Measurements from ENCODE around the gene TNFRSF1B.

TNFRSF1B gene

DNA sequence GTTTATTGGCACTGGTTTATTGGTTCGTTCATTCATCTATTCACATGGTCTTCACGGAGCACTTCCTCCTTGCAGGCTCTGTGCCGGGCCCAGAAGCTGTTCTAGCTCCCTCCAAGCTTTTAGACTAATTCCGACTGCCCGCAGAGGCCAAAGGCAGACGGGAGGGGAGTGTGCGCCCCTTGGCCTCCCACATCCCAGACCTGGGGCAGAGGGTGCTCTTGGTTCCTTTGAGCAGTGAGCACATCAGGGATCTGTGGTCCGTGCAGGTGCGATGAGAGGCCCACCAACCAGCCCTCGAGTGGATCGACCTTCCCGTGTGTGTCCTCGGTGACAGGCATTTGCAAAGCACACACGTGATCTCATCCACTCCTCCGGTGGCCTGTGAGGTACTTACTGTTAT, 38.7 kb upstream of the TNFRSF1B start:
- H3K9me3 ChIP-seq (ENCODE audit: low read depth, low read length): no peaks in the 10 kb centered on the region
- H3K9ac ChIP-seq (ENCODE audit: insufficient read length): no peak overlapping the region
- TF ChIP-seq FOXP2 (optimal IDR thresholded peaks at IDR 0.05; ENCODE audit: control extremely low read depth, extremely low read length, insufficient read depth): no peak
- no peak for TF ChIP-seq POLR2AphosphoS5 (IDR thresholded peaks at IDR 0.05; ENCODE audit: borderline replicate concordance, low read depth, low read length)
- TF ChIP-seq EZH2 (IDR thresholded peaks at IDR 0.05): no peak
- no peaks in the 10 kb centered on the region for H3K36me3 ChIP-seq (ENCODE audit: insufficient read depth, low read length)
- no peak overlapping the region for H3K4me3 ChIP-seq
- DNase-seq (ENCODE audit: low read depth, low spot score): no peak
- no peak overlapping the region for H3K27ac ChIP-seq

DNA sequence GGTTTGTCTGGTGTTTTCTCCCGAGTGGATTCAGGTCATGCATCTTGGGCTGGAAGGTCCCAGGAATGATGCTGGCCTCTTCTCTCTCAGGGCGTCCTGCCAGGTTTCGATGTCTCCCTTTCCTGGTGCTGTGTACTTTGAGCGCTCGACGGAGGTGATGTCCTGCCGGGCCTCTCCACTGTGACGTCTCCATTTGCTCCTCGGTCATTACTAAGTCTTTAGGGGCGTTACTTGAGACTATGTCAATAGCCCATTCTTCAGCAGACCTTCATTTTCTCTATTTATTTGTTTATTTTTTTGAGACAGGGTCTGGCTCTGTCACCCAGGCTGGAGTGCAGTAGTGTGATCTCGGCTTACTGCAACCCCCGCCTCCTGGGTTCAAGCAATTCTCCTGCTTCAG, 37.2 kb upstream of the TNFRSF1B start:
- no peaks in the 10 kb centered on the region for H3K9me3 ChIP-seq (ENCODE audit: low read depth, low read length)
- no peak for DNase-seq (ENCODE audit: low read depth, low spot score)
- no peak overlapping the region for H3K4me3 ChIP-seq
- no peak overlapping the region for H3K27ac ChIP-seq
- H3K9ac ChIP-seq (ENCODE audit: insufficient read length): no peak overlapping the region
- TF ChIP-seq EZH2 (IDR thresholded peaks at IDR 0.05) (no peak), FOXP2 (optimal IDR thresholded peaks at IDR 0.05; ENCODE audit: control extremely low read depth, extremely low read length, insufficient read depth) (no peak), POLR2AphosphoS5 (IDR thresholded peaks at IDR 0.05; ENCODE audit: borderline replicate concordance, low read depth, low read length) (no peak)
- H3K36me3 ChIP-seq (ENCODE audit: insufficient read depth, low read length): no peaks in the 10 kb centered on the region

GRCh38 chr1:12130466-12131130, 36.2 kb upstream of the TNFRSF1B start:
- Histone ChIP-seq H3K9ac (ENCODE audit: insufficient read length) (no peak overlapping the region), H3K4me3 (no peak overlapping the region), H3K27ac (no peak overlapping the region), H3K9me3 (ENCODE audit: low read depth, low read length) (no peaks in the 10 kb centered on the region), H3K36me3 (ENCODE audit: insufficient read depth, low read length) (no peaks in the 10 kb centered on the region)
- TF ChIP-seq POLR2AphosphoS5 (IDR thresholded peaks at IDR 0.05; ENCODE audit: borderline replicate concordance, low read depth, low read length): no peak
- no peak for TF ChIP-seq FOXP2 (optimal IDR thresholded peaks at IDR 0.05; ENCODE audit: control extremely low read depth, extremely low read length, insufficient read depth)
- DNase-seq (ENCODE audit: low read depth, low spot score): no peak

- no peaks in the 10 kb centered on the region for H3K36me3 ChIP-seq (ENCODE audit: insufficient read depth, low read length)
- DNase-seq (ENCODE audit: low read depth, low spot score): no peak
- no peak overlapping the region for H3K4me3 ChIP-seq
- H3K27ac ChIP-seq: no peak overlapping the region
- TF ChIP-seq FOXP2 (optimal IDR thresholded peaks at IDR 0.05; ENCODE audit: control extremely low read depth, extremely low read length, insufficient read depth): no peak
- no peak for TF ChIP-seq EZH2 (IDR thresholded peaks at IDR 0.05)
- TF ChIP-seq POLR2AphosphoS5 (IDR thresholded peaks at IDR 0.05; ENCODE audit: borderline replicate concordance, low read depth, low read length): no peak
- no peak overlapping the region for H3K9ac ChIP-seq (ENCODE audit: insufficient read length)
- H3K9me3 ChIP-seq (ENCODE audit: low read depth, low read length): no peaks in the 10 kb centered on the region
Measured at GRCh38 chr1:12132078-12132477, 34.7 kb upstream of the TNFRSF1B start.

DNA sequence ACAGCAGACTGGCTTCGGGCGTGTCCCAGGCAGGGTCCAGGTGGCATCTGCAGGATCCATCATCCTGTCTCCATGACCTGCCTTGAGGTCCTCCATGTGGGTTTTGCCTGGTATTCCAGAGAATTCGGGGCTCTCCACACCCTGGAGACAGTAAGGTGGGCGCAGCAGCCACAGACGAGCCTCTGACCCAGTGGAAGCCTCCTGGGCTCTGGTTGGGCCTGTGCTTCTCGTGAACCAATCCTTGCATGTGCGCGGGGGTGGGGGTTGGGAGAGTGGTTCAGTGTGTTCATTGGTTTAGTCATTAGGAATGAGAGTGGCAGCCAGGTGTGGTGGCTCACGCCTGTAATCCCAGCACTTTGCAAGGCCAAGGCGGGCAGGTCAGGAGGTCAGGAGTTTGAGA, 32.1 kb upstream of the TNFRSF1B start:
- no peak overlapping the region for H3K4me3 ChIP-seq
- no peak for DNase-seq (ENCODE audit: low read depth, low spot score)
- no peak overlapping the region for H3K9ac ChIP-seq (ENCODE audit: insufficient read length)
- no peaks in the 10 kb centered on the region for H3K9me3 ChIP-seq (ENCODE audit: low read depth, low read length)
- H3K36me3 ChIP-seq (ENCODE audit: insufficient read depth, low read length): no peaks in the 10 kb centered on the region
- H3K27ac ChIP-seq: no peak overlapping the region
- TF ChIP-seq POLR2AphosphoS5 (IDR thresholded peaks at IDR 0.05; ENCODE audit: borderline replicate concordance, low read depth, low read length) (no peak), EZH2 (IDR thresholded peaks at IDR 0.05) (no peak), FOXP2 (optimal IDR thresholded peaks at IDR 0.05; ENCODE audit: control extremely low read depth, extremely low read length, insufficient read depth) (no peak)

- H3K9me3 ChIP-seq (ENCODE audit: low read depth, low read length): no peaks in the 10 kb centered on the region
- no peak overlapping the region for H3K27ac ChIP-seq
- no peak for TF ChIP-seq EZH2 (IDR thresholded peaks at IDR 0.05)
- no peak for TF ChIP-seq POLR2AphosphoS5 (IDR thresholded peaks at IDR 0.05; ENCODE audit: borderline replicate concordance, low read depth, low read length)
- TF ChIP-seq FOXP2 (optimal IDR thresholded peaks at IDR 0.05; ENCODE audit: control extremely low read depth, extremely low read length, insufficient read depth): no peak
- no peak for DNase-seq (ENCODE audit: low read depth, low spot score)
- H3K36me3 ChIP-seq (ENCODE audit: insufficient read depth, low read length): no peaks in the 10 kb centered on the region
- H3K9ac ChIP-seq (ENCODE audit: insufficient read length): no peak overlapping the region
- no peak overlapping the region for H3K4me3 ChIP-seq
Measured at GRCh38 chr1:12135612-12136011, 31.2 kb upstream of the TNFRSF1B start.

GRCh38 chr1:12136916-12137610, 29.7 kb upstream of the TNFRSF1B start:
- no peak overlapping the region for H3K9ac ChIP-seq (ENCODE audit: insufficient read length)
- H3K4me3 ChIP-seq: no peak overlapping the region
- no peaks in the 10 kb centered on the region for H3K9me3 ChIP-seq (ENCODE audit: low read depth, low read length)
- no peak overlapping the region for H3K27ac ChIP-seq
- no peak for DNase-seq (ENCODE audit: low read depth, low spot score)
- TF ChIP-seq POLR2AphosphoS5 (IDR thresholded peaks at IDR 0.05; ENCODE audit: borderline replicate concordance, low read depth, low read length) (no peak), FOXP2 (optimal IDR thresholded peaks at IDR 0.05; ENCODE audit: control extremely low read depth, extremely low read length, insufficient read depth) (no peak), EZH2 (IDR thresholded peaks at IDR 0.05) (no peak)
- no peaks in the 10 kb centered on the region for H3K36me3 ChIP-seq (ENCODE audit: insufficient read depth, low read length)

DNA sequence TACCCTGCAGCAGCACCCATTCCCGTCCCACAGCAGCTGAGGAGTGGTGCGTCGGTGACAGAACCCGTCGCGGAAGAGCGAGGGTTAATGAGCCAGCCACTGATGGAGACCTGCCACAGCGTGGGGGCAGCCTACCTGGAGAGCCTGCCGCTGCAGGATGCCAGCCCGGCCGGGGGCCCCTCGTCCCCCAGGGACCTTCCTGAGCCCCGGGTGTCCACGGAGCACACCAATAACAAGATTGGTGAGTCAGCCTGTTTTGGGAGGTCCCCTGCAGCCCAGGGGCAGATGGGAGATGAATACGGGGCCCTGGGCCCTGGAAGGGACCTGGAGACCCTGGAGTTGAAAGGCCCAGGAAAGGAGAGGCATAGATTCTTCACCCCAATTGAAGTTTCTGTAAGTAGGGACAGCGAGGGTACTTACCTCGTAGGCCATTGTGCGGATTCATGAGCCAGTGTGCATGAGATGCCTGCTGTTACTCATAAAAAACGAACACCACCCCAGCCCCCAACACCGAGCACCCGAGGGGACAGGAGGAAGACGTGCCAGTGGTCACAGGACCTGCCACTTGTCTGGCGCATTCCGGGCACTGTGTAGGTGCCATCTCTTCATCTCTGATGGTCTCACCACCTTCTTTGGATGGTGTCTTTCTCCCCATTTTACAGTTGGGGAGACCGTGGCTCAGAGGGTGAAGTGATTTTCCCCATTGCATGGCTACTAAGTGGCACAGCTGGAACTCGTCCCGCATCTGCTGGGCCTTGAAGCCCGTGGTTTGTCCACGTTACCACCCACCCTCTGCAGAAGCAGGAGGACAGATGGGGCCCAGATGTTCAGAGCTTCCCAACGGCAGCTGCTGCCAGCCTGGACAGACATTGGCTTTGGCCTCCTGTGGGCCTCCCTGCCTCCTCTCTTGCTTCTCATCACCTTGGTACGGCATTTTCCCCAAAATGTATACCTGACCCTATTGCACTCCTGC, 28.3 kb upstream of the TNFRSF1B start:
- no peak overlapping the region for H3K4me3 ChIP-seq
- H3K36me3 ChIP-seq (ENCODE audit: insufficient read depth, low read length): no peaks in the 10 kb centered on the region
- no peak overlapping the region for H3K9ac ChIP-seq (ENCODE audit: insufficient read length)
- H3K27ac ChIP-seq: no peak overlapping the region
- DNase-seq (ENCODE audit: low read depth, low spot score): no peak
- H3K9me3 ChIP-seq (ENCODE audit: low read depth, low read length): no peaks in the 10 kb centered on the region
- TF ChIP-seq POLR2AphosphoS5 (IDR thresholded peaks at IDR 0.05; ENCODE audit: borderline replicate concordance, low read depth, low read length): no peak
